Astrocyte (in vitro differentiated cells and primary cell): ENCODE measurements around the gene ST6GALNAC3. TPM values are rescaled to one million over a fixed set of nuclear protein-coding genes. Genes with fewer than 3 reads are reported as not detected.

Experiments used
- DNase-seq: peaks from one replicate; pipeline ENCODE4 v3.0.0-alpha.2; 2010; ENCODE audit warnings: low read depth
- FAIRE-seq: peaks from 2 replicates; lab custom pipeline; 2011; peaks lifted over from hg19 to GRCh38; lab: Jason Lieb, UNC
- H2AFZ ChIP-seq: 2 replicates; pipeline ENCODE4 v1.6.0; 2012; ENCODE audit warnings: low read depth, low read length, inconsistent platforms
- H3K27ac ChIP-seq: 2 replicates; pipeline ENCODE4 v1.5.1; 2011; ENCODE audit warnings: low read depth, low read length, inconsistent platforms
- H3K27me3 ChIP-seq: 2 replicates; pipeline ENCODE4 v1.6.0; 2011; ENCODE audit warnings: low read length, inconsistent platforms; ENCODE audit not compliant: insufficient read depth
- H3K36me3 ChIP-seq: 2 replicates; pipeline ENCODE4 v1.5.1; 2011; ENCODE audit warnings: low read length, inconsistent platforms; ENCODE audit not compliant: insufficient read depth
- H3K4me1 ChIP-seq: 2 replicates; pipeline ENCODE4 v1.5.1; 2011; ENCODE audit warnings: low read length, inconsistent platforms; ENCODE audit not compliant: insufficient read depth
- H3K4me2 ChIP-seq: 2 replicates; pipeline ENCODE4 v1.6.0; 2012; ENCODE audit warnings: low read length, inconsistent platforms
- H3K4me3 ChIP-seq: 2 replicates; pipeline ENCODE4 v1.5.1; 2011; ENCODE audit warnings: low read depth, mild to moderate bottlenecking, low read length, inconsistent platforms; ENCODE audit not compliant: insufficient read depth
- H3K79me2 ChIP-seq: 2 replicates; pipeline ENCODE4 v1.6.0; 2012; ENCODE audit warnings: mild to moderate bottlenecking, low read length, inconsistent platforms; ENCODE audit not compliant: insufficient read depth
- H3K9ac ChIP-seq: 2 replicates; pipeline ENCODE4 v1.6.0; 2012; ENCODE audit warnings: mild to moderate bottlenecking, low read length, inconsistent platforms
- H3K9me3 ChIP-seq: 2 replicates; pipeline ENCODE4 v1.5.1; 2012; ENCODE audit warnings: low read depth, mild to moderate bottlenecking, low read length, inconsistent platforms; ENCODE audit not compliant: insufficient read depth
- H4K20me1 ChIP-seq: 2 replicates; pipeline ENCODE4 v1.6.0; 2012; ENCODE audit warnings: low read length, inconsistent platforms; ENCODE audit not compliant: insufficient read depth
- H3K27ac Mint-ChIP-seq: one replicate; pipeline ENCODE4 v1.8.0; 2021; ENCODE audit warnings: mild to moderate bottlenecking, mixed read lengths; ENCODE audit not compliant: unreplicated experiment
- H3K27me3 Mint-ChIP-seq: one replicate; pipeline ENCODE4 v1.8.0; 2021; ENCODE audit warnings: low read depth, mixed read lengths; ENCODE audit not compliant: unreplicated experiment
- H3K36me3 Mint-ChIP-seq: one replicate; pipeline ENCODE4 v1.8.0; 2021; ENCODE audit warnings: low read depth, mixed read lengths; ENCODE audit not compliant: unreplicated experiment
- H3K4me1 Mint-ChIP-seq: one replicate; pipeline ENCODE4 v1.8.0; 2021; ENCODE audit warnings: low read depth, mixed read lengths; ENCODE audit not compliant: unreplicated experiment
- H3K4me3 Mint-ChIP-seq: one replicate; pipeline ENCODE4 v1.8.0; 2021; ENCODE audit warnings: mild to moderate bottlenecking, moderate library complexity, mixed read lengths; ENCODE audit not compliant: unreplicated experiment
- H3K9me3 Mint-ChIP-seq: one replicate; pipeline ENCODE4 v1.8.0; 2021; ENCODE audit warnings: mild to moderate bottlenecking, mixed read lengths; ENCODE audit not compliant: unreplicated experiment
- EZH2 ChIP-seq: IDR thresholded peaks from 2 replicates; pipeline ENCODE4 v1.6.1; 2012; ENCODE audit warnings: mild to moderate bottlenecking, low read length, inconsistent platforms; ENCODE audit not compliant: insufficient read depth
- total RNA-seq: library from RNA; stranded (reverse); gene quantifications from 2 replicates; pipeline ENCODE4 v1.2.1, GENCODE V29; 2021
- TF ChIP-seq, protein P1 (sequence below): IDR thresholded peaks from 2 replicates; pipeline ENCODE4 v1.5.1; 2011; ENCODE audit warnings: low read depth, mild to moderate bottlenecking, inconsistent platforms, low read length, moderate library complexity; ENCODE audit not compliant: insufficient read depth

ST6GALNAC3 gene
- total RNA-seq, 1 donor from 2014 or later, result 3.2 TPM

DNA sequence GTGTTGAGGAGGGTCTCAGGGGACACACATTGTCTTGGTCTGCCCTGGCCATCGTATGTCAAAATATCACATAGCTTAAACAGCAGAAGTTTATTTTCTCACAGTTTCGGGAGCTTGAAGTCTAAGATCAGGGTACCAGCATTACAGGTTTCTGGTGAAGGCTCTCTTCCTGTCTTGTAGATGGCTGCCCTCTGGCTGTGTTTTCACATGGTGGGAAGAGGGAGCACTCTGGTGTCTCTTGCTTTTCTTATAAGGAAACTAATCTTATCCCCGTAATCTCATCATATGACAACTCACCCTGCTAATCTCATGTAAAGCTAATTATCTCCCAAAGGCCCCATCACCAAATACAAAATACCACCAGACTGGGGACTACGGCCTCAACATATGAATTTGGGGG is 545.8 kb downstream of the ST6GALNAC3 start:
- Histone ChIP-seq H3K9me3 (no peaks in the 10 kb centered on the region), H3K27ac (no peak overlapping the region), H3K36me3 (no peaks in the 10 kb centered on the region), H2AFZ (no peak overlapping the region), H3K79me2 (no peaks in the 10 kb centered on the region), H4K20me1 (no peaks in the 10 kb centered on the region), H3K27me3 (no peaks in the 10 kb centered on the region), H3K4me1 (no peaks in the 10 kb centered on the region), H3K4me3 (no peak overlapping the region), H3K9ac (no peak overlapping the region), H3K4me2 (no peak overlapping the region)
- DNase-seq, result no peak
- Mint-ChIP-seq H3K36me3 (no peaks in the 10 kb centered on the region), H3K4me1 (no peaks in the 10 kb centered on the region), H3K4me3 (no peak overlapping the region), H3K27ac (no peak overlapping the region), H3K27me3 (peaks cover 10% of the 10 kb centered on the region), H3K9me3 (no peaks in the 10 kb centered on the region)
- no peak for FAIRE-seq
- TF ChIP-seq, protein P1, sequence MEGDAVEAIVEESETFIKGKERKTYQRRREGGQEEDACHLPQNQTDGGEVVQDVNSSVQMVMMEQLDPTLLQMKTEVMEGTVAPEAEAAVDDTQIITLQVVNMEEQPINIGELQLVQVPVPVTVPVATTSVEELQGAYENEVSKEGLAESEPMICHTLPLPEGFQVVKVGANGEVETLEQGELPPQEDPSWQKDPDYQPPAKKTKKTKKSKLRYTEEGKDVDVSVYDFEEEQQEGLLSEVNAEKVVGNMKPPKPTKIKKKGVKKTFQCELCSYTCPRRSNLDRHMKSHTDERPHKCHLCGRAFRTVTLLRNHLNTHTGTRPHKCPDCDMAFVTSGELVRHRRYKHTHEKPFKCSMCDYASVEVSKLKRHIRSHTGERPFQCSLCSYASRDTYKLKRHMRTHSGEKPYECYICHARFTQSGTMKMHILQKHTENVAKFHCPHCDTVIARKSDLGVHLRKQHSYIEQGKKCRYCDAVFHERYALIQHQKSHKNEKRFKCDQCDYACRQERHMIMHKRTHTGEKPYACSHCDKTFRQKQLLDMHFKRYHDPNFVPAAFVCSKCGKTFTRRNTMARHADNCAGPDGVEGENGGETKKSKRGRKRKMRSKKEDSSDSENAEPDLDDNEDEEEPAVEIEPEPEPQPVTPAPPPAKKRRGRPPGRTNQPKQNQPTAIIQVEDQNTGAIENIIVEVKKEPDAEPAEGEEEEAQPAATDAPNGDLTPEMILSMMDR, result no peak
- TF ChIP-seq EZH2, result no peak

GRCh38 chr1:76622774-76623528 is 548.4 kb downstream of the ST6GALNAC3 start:
- Histone ChIP-seq H3K27me3 (no peaks in the 10 kb centered on the region), H3K4me2 (no peak overlapping the region), H3K9me3 (no peaks in the 10 kb centered on the region), H2AFZ (no peak overlapping the region), H3K27ac (no peak overlapping the region), H3K36me3 (no peaks in the 10 kb centered on the region), H3K9ac (no peak overlapping the region), H4K20me1 (no peaks in the 10 kb centered on the region), H3K4me1 (no peaks in the 10 kb centered on the region), H3K79me2 (no peaks in the 10 kb centered on the region), H3K4me3 (no peak overlapping the region)
- peaks cover 8% of the 10 kb centered on the region for H3K27me3 Mint-ChIP-seq
- no peak overlapping the region for H3K4me3 Mint-ChIP-seq
- no peaks in the 10 kb centered on the region for H3K36me3 Mint-ChIP-seq
- no peaks in the 10 kb centered on the region for H3K9me3 Mint-ChIP-seq
- FAIRE-seq (no peak), DNase-seq (no peak)
- no peak for TF ChIP-seq EZH2
- TF ChIP-seq, protein P1, result no peak
- H3K27ac Mint-ChIP-seq, result no peak overlapping the region
- H3K4me1 Mint-ChIP-seq, result peaks cover 5% of the 10 kb centered on the region
